Smooth muscle cell (in vitro differentiated cells): ENCODE results near the gene ARID4B. TPM values are rescaled to one million over a fixed set of nuclear protein-coding genes. Genes with fewer than 3 reads are reported as not detected.

ENCODE experiments used
- DNase-seq: peaks from one replicate; lab custom pipeline; 2025; ENCODE audit not compliant: unreplicated experiment; lab: John Stamatoyannopoulos, UW
- H2AFZ ChIP-seq: fragments of 200-600 bp; sonication (generic); 2 replicates; pipeline ENCODE4 v1.6.0; 2016; ENCODE audit warnings: antibody characterized with exemption, low read depth, mild to moderate bottlenecking
- H3F3A ChIP-seq: fragments of 200-600 bp; sonication (generic); 2 replicates; pipeline ENCODE4 v1.6.0; 2017; ENCODE audit warnings: antibody characterized with exemption, low read depth
- H3K27ac ChIP-seq: fragments of 200-600 bp; sonication (generic); 2 replicates; pipeline ENCODE4 v1.5.1; 2016; ENCODE audit warnings: low read depth, mild to moderate bottlenecking
- H3K27me3 ChIP-seq: fragments of 200-600 bp; sonication (generic); 2 replicates; pipeline ENCODE4 v1.6.1; 2016; ENCODE audit warnings: low read depth, mild to moderate bottlenecking
- H3K36me3 ChIP-seq: fragments of 200-600 bp; sonication (generic); 2 replicates; pipeline ENCODE4 v1.5.1; 2016; ENCODE audit warnings: low read depth
- H3K4me1 ChIP-seq: fragments of 200-600 bp; sonication (generic); 2 replicates; pipeline ENCODE4 v1.5.1; 2016; ENCODE audit warnings: low read depth
- H3K4me2 ChIP-seq: fragments of 200-600 bp; sonication (generic); 2 replicates; pipeline ENCODE4 v1.6.0; 2016; ENCODE audit warnings: mild to moderate bottlenecking
- H3K4me3 ChIP-seq: fragments of 200-600 bp; sonication (generic); 2 replicates; pipeline ENCODE4 v1.5.1; 2016; ENCODE audit warnings: mild to moderate bottlenecking
- H3K79me2 ChIP-seq: fragments of 200-600 bp; sonication (generic); 2 replicates; pipeline ENCODE4 v1.6.0; 2016; ENCODE audit warnings: low read depth, mild to moderate bottlenecking
- H3K9ac ChIP-seq: fragments of 200-600 bp; sonication (generic); 2 replicates; pipeline ENCODE4 v1.6.0; 2016; ENCODE audit warnings: low read depth
- H3K9me3 ChIP-seq: fragments of 200-600 bp; sonication (generic); replicated peaks from 2 replicates; pipeline ENCODE4 v1.5.1; 2016; ENCODE audit warnings: low read depth
- H4K20me1 ChIP-seq: fragments of 200-600 bp; sonication (generic); 2 replicates; pipeline ENCODE4 v1.6.0; 2016; ENCODE audit warnings: low read depth
- WGBS: methylation state at CpG from one replicate; pipeline ENCODE4 v1.1.7; 2016; ENCODE audit warnings: low lambda C conversion rate; 5-methylcytosine and 5-hydroxymethylcytosine counted together
- polyA plus RNA-seq: library from polyadenylated mRNA; unstranded; fragments of >200 nt; fragmentation: Nextera tagmentation; extraction: Ambion mirVana; gene quantifications from 2 replicates; pipeline ENCODE4 v1.2.1, GENCODE V29; 2016
- total RNA-seq: library from RNA; depleted of rRNA; stranded (reverse); fragments of >200 nt; gene quantifications from 2 replicates; pipeline ENCODE4 v1.2.3, GENCODE V29; 2014
- TF ChIP-seq, protein P1 (sequence below): fragments of 200-600 bp; sonication (generic); IDR thresholded peaks from 2 replicates; pipeline ENCODE4 v1.5.1; 2017; ENCODE audit warnings: borderline replicate concordance, mild to moderate bottlenecking, antibody characterized with exemption; ENCODE audit not compliant: insufficient read depth, poor library complexity, severe bottlenecking

The ARID4B gene
- total and polyA plus RNA-seq, 2 experiments from 2014 or later = 29.0 to 33.2 TPM

- no peak for DNase-seq
- TF ChIP-seq, protein P1, sequence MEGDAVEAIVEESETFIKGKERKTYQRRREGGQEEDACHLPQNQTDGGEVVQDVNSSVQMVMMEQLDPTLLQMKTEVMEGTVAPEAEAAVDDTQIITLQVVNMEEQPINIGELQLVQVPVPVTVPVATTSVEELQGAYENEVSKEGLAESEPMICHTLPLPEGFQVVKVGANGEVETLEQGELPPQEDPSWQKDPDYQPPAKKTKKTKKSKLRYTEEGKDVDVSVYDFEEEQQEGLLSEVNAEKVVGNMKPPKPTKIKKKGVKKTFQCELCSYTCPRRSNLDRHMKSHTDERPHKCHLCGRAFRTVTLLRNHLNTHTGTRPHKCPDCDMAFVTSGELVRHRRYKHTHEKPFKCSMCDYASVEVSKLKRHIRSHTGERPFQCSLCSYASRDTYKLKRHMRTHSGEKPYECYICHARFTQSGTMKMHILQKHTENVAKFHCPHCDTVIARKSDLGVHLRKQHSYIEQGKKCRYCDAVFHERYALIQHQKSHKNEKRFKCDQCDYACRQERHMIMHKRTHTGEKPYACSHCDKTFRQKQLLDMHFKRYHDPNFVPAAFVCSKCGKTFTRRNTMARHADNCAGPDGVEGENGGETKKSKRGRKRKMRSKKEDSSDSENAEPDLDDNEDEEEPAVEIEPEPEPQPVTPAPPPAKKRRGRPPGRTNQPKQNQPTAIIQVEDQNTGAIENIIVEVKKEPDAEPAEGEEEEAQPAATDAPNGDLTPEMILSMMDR = no peak
- H3K36me3 ChIP-seq = no peaks in the 10 kb centered on the region
- peaks cover 100% of the 10 kb centered on the region for H4K20me1 ChIP-seq
- H3K9me3 ChIP-seq = no peaks in the 10 kb centered on the region
- H3K4me3 ChIP-seq = no peak overlapping the region
- 77% methylated on average over 2 of the region's 2 CpGs for WGBS
- no peaks in the 10 kb centered on the region for H3F3A ChIP-seq
- peaks cover 99% of the 10 kb centered on the region for H3K79me2 ChIP-seq
- H3K27ac ChIP-seq = no peak overlapping the region
- no peak overlapping the region for H2AFZ ChIP-seq
- no peak overlapping the region for H3K9ac ChIP-seq
- H3K4me2 ChIP-seq = no peak overlapping the region
- no peaks in the 10 kb centered on the region for H3K4me1 ChIP-seq
- no peaks in the 10 kb centered on the region for H3K27me3 ChIP-seq
Observed at GRCh38 chr1:235298758-235299157, 29.2 kb downstream of the ARID4B start.

DNA sequence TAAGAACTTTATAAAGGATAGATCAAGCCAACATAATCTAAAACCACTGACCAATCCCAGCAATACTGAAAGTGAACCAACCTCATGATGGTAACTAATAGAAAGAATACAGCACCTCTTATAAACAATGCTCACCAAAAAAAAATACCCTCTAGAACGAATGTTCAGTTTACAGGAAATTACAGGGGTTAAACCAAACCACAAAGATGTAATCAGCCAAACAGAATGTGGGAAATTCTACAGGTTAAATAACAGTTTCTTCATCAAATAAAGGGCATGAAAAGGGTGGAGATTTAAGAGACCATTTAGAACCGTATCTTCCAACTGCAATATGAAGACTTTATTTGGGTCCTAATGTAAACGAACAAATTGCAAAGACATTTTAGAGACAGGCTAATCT, 30.4 kb downstream of the ARID4B start:
- Histone ChIP-seq H3F3A (no peaks in the 10 kb centered on the region), H4K20me1 (peaks cover 100% of the 10 kb centered on the region), H3K27ac (no peak overlapping the region), H3K9me3 (no peaks in the 10 kb centered on the region), H3K9ac (no peak overlapping the region), H3K36me3 (no peaks in the 10 kb centered on the region), H3K4me3 (no peak overlapping the region), H3K4me1 (no peaks in the 10 kb centered on the region), H2AFZ (no peak overlapping the region), H3K27me3 (no peaks in the 10 kb centered on the region), H3K79me2 (peaks cover 99% of the 10 kb centered on the region), H3K4me2 (no peak overlapping the region)
- WGBS = 69% methylated on average over 3 of the region's 3 CpGs
- TF ChIP-seq, protein P1 = no peak
- no peak for DNase-seq

DNA sequence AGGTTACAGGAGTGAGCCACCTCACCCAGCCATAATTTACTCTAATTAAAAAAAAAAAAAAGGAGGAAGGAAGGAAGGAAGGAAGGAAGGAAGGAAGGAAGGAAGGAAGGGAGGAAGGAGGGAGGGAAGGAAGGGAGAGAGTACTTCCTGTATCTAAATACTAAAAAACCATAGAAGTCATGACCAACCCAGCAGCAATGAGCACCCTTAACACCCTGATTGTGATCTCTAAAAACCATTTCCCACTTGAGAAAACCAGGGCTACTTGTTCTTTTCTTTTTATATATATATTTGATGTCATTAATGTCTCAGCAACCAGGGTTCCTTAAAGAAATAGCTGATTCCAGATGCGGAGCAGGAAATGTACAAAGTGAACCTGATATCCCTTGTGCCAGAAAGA, 31.2 kb downstream of the ARID4B start:
- H3K4me3 ChIP-seq = no peak overlapping the region
- H3K27me3 ChIP-seq = no peaks in the 10 kb centered on the region
- DNase-seq = no peak
- no peak overlapping the region for H3K27ac ChIP-seq
- peaks cover 100% of the 10 kb centered on the region for H3K79me2 ChIP-seq
- no peaks in the 10 kb centered on the region for H3F3A ChIP-seq
- H3K36me3 ChIP-seq = no peaks in the 10 kb centered on the region
- peaks cover 100% of the 10 kb centered on the region for H4K20me1 ChIP-seq
- WGBS = 100% methylated on average over 1 of the region's 1 CpG
- H3K9me3 ChIP-seq = no peaks in the 10 kb centered on the region
- TF ChIP-seq, protein P1 = no peak
- H3K4me1 ChIP-seq = no peaks in the 10 kb centered on the region
- no peak overlapping the region for H3K4me2 ChIP-seq
- H2AFZ ChIP-seq = no peak overlapping the region
- no peak overlapping the region for H3K9ac ChIP-seq

- Histone ChIP-seq H2AFZ (no peak overlapping the region), H3K4me3 (no peak overlapping the region), H3K79me2 (peaks cover 100% of the 10 kb centered on the region), H3F3A (no peaks in the 10 kb centered on the region), H4K20me1 (peaks cover 100% of the 10 kb centered on the region), H3K27me3 (no peaks in the 10 kb centered on the region), H3K9ac (no peak overlapping the region), H3K4me2 (no peak overlapping the region), H3K4me1 (no peaks in the 10 kb centered on the region), H3K36me3 (no peaks in the 10 kb centered on the region), H3K27ac (no peak overlapping the region), H3K9me3 (no peaks in the 10 kb centered on the region)
- TF ChIP-seq, protein P1 = no peak
- 77% methylated on average over 5 of the region's 5 CpGs for WGBS
- DNase-seq = no peak
Observed at GRCh38 chr1:235295902-235296350, 32.1 kb downstream of the ARID4B start.
